Caco-2 (cell line): ENCODE measurements around the gene ENDOV. TPM values are rescaled to one million over a fixed set of nuclear protein-coding genes. Genes with fewer than 3 reads are reported as not detected.

Experiments used
- BruUV-seq: library from RNA; stranded (reverse); fragments of 400-500 nt; replicated peaks from 2 replicates; lab custom pipeline; 2021; lab: Mats Ljungman, UMichigan
- CTCF ChIA-PET: fragments of 300-600 bp; sonication (Branson Sonifier 250); formaldehyde crosslinking; loops from one replicate; lab custom pipeline; 2022; ENCODE audit warnings: antibody characterized with exemption; lab: Charles Lee
- POLR2A ChIA-PET: fragments of 300-600 bp; sonication (Branson Sonifier 250); formaldehyde crosslinking; loops from one replicate; lab custom pipeline; 2022; ENCODE audit warnings: antibody characterized with exemption; lab: Charles Lee
- DNase-seq, 2 experiments: peaks; one replicate each; pipeline versions ENCODE4 v3.0.0 to v3.0.0-alpha.2; 2020 to 2022
- H3K27me3 ChIP-seq: replicated peaks from 2 replicates; pipeline ENCODE4 v1.6.0; 2011; ENCODE audit warnings: low read length; ENCODE audit not compliant: control insufficient read depth, insufficient read depth
- H3K36me3 ChIP-seq: 2 replicates; pipeline ENCODE4 v1.5.1; 2011; ENCODE audit warnings: low read length; ENCODE audit not compliant: control insufficient read depth, insufficient read depth
- H3K4me1 ChIP-seq: fragments of 250-450 bp; sonication (Bioruptor Pico); 2 replicates; pipeline ENCODE4 v1.5.1; 2020; ENCODE audit warnings: mild to moderate bottlenecking
- H3K4me3 ChIP-seq: 2 replicates; pipeline ENCODE4 v1.5.1; 2011; ENCODE audit warnings: low read depth, mild to moderate bottlenecking, control low read depth, low read length
- H3K9me3 ChIP-seq: fragments of 250-450 bp; sonication (Bioruptor Pico); 2 replicates; pipeline ENCODE4 v1.5.1; 2020; ENCODE audit warnings: mild to moderate bottlenecking, moderate library complexity
- H3K27ac Mint-ChIP-seq: one replicate; pipeline ENCODE4 v1.8.0; 2022; ENCODE audit warnings: mixed read lengths; ENCODE audit not compliant: unreplicated experiment
- H3K27me3 Mint-ChIP-seq: one replicate; pipeline ENCODE4 v1.8.0; 2022; ENCODE audit warnings: mixed read lengths; ENCODE audit not compliant: insufficient read depth, unreplicated experiment
- H3K36me3 Mint-ChIP-seq: one replicate; pipeline ENCODE4 v1.8.0; 2022; ENCODE audit warnings: mild to moderate bottlenecking, mixed read lengths; ENCODE audit not compliant: insufficient read depth, unreplicated experiment
- H3K4me1 Mint-ChIP-seq: one replicate; pipeline ENCODE4 v1.8.0; 2022; ENCODE audit warnings: low read depth, mixed read lengths; ENCODE audit not compliant: unreplicated experiment
- H3K4me3 Mint-ChIP-seq: one replicate; pipeline ENCODE4 v1.8.0; 2022; ENCODE audit warnings: mild to moderate bottlenecking, moderate library complexity, mixed read lengths; ENCODE audit not compliant: unreplicated experiment
- H3K9me3 Mint-ChIP-seq: one replicate; pipeline ENCODE4 v1.8.0; 2022; ENCODE audit warnings: mixed read lengths; ENCODE audit not compliant: unreplicated experiment
- CTCF ChIP-seq, 2 experiments: fragments of 200-600 bp in 1 of 2; IDR thresholded peaks; 1 replicate in 1 of 2; 2 replicates in 1 of 2; pipeline versions ENCODE4 v1.5.1 to v1.8.0; 2011 to 2022; ENCODE audit warnings: antibody characterized with exemption in 1 of 2, control low read depth in 1 of 2, inconsistent platforms in 1 of 2, low read depth in 1 of 2, low read length in 1 of 2, mild to moderate bottlenecking in 1 of 2, moderate library complexity in 1 of 2; ENCODE audit not compliant: insufficient read depth in 1 of 2, severe bottlenecking in 1 of 2, unreplicated experiment in 1 of 2
- intact Hi-C: fragments of 100-400 bp; cut with micrococcal nuclease; formaldehyde crosslinking; loops from one replicate; pipeline ENCODE4 v1.10.0; 2022; ENCODE audit not compliant: unreplicated experiment
- total RNA-seq: library from RNA; stranded (reverse); gene quantifications from 2 replicates; pipeline ENCODE4 v1.2.3, GENCODE V29; 2022

ENDOV gene
- total RNA-seq, 1 experiment from 2014 or later, result 21.5 TPM

GRCh38 chr17:80445007-80445725, 30.2 kb downstream of the ENDOV start:
- Histone ChIP-seq H3K9me3 (no peaks in the 10 kb centered on the region), H3K27me3 (no peaks in the 10 kb centered on the region; the same call in none of the 2 replicates), H3K4me1 (no peaks in the 10 kb centered on the region), H3K36me3 (no peaks in the 10 kb centered on the region), H3K4me3 (no peak overlapping the region)
- Mint-ChIP-seq H3K27me3 (peaks cover 11% of the 10 kb centered on the region), H3K27ac (no peak overlapping the region), H3K9me3 (no peaks in the 10 kb centered on the region), H3K4me1 (no peaks in the 10 kb centered on the region), H3K36me3 (no peaks in the 10 kb centered on the region), H3K4me3 (no peak overlapping the region)
- no peak for DNase-seq
- ChIA-PET CTCF (no interaction called here), POLR2A (interaction anchor here (0.5 kb wide), 1 partner anchor 9 kb away, joined by 3 read pairs; no protein-coding TSS in a partner anchor)
- intact Hi-C loops, result no loop called here
- no TSS peak for BruUV-seq
- no peak for TF ChIP-seq CTCF (IDR thresholded peaks at IDR 0.05; ENCODE audit: insufficient read depth in 1 of 2, low read depth in 1 of 2, low read length in 1 of 2, severe bottlenecking in 1 of 2, unreplicated experiment in 1 of 2)

GRCh38 chr17:80445726-80446110, 30.8 kb downstream of the ENDOV start:
- Histone ChIP-seq H3K9me3 (no peaks in the 10 kb centered on the region), H3K4me1 (no peaks in the 10 kb centered on the region), H3K4me3 (no peak overlapping the region), H3K27me3 (no peaks in the 10 kb centered on the region; the same call in none of the 2 replicates), H3K36me3 (no peaks in the 10 kb centered on the region)
- H3K9me3 Mint-ChIP-seq, result no peaks in the 10 kb centered on the region
- intact Hi-C loops, result no loop called here
- TF ChIP-seq CTCF (IDR thresholded peaks at IDR 0.05; ENCODE audit: insufficient read depth in 1 of 2, low read depth in 1 of 2, low read length in 1 of 2, severe bottlenecking in 1 of 2, unreplicated experiment in 1 of 2), result no peak
- ChIA-PET POLR2A (interaction anchor here (0.5 kb wide), 1 partner anchor 9 kb away, joined by 3 read pairs; no protein-coding TSS in a partner anchor), CTCF (no interaction called here)
- H3K27ac Mint-ChIP-seq, result no peak overlapping the region
- no peak for DNase-seq
- BruUV-seq, result no TSS peak
- H3K27me3 Mint-ChIP-seq, result peaks cover 6% of the 10 kb centered on the region
- H3K36me3 Mint-ChIP-seq, result no peaks in the 10 kb centered on the region
- no peak overlapping the region for H3K4me3 Mint-ChIP-seq
- H3K4me1 Mint-ChIP-seq, result no peaks in the 10 kb centered on the region

- CTCF ChIA-PET, result no interaction called here
- no peaks in the 10 kb centered on the region; the same call in none of the 2 replicates for H3K27me3 ChIP-seq
- no peaks in the 10 kb centered on the region for H3K36me3 Mint-ChIP-seq
- no peaks in the 10 kb centered on the region for H3K9me3 ChIP-seq
- no peaks in the 10 kb centered on the region for H3K4me1 ChIP-seq
- H3K9me3 Mint-ChIP-seq, result no peaks in the 10 kb centered on the region
- no TSS peak for BruUV-seq
- no peak overlapping the region for H3K4me3 Mint-ChIP-seq
- H3K4me3 ChIP-seq, result no peak overlapping the region
- no peaks in the 10 kb centered on the region for H3K36me3 ChIP-seq
- no peak overlapping the region for H3K27ac Mint-ChIP-seq
- no peaks in the 10 kb centered on the region for H3K4me1 Mint-ChIP-seq
- POLR2A ChIA-PET, result no interaction called here
- TF ChIP-seq CTCF (IDR thresholded peaks at IDR 0.05; ENCODE audit: insufficient read depth in 1 of 2, low read depth in 1 of 2, low read length in 1 of 2, severe bottlenecking in 1 of 2, unreplicated experiment in 1 of 2), result no peak
- peaks cover 5% of the 10 kb centered on the region for H3K27me3 Mint-ChIP-seq
- DNase-seq, result no peak
- intact Hi-C loops, result no loop called here
Measured at GRCh38 chr17:80446645-80447405, 31.9 kb downstream of the ENDOV start.
